Cortex of kidney (tissue), 1 donor: ENCODE results near the gene C3orf70.

Source experiments
- DNase-seq: peaks from one replicate; lab custom pipeline; 2025; lab: John Stamatoyannopoulos, UW

The C3orf70 gene

GRCh38 chr3:185087419-185087818, 65.4 kb downstream of the C3orf70 start:
- DNase-seq = no peak

DNA sequence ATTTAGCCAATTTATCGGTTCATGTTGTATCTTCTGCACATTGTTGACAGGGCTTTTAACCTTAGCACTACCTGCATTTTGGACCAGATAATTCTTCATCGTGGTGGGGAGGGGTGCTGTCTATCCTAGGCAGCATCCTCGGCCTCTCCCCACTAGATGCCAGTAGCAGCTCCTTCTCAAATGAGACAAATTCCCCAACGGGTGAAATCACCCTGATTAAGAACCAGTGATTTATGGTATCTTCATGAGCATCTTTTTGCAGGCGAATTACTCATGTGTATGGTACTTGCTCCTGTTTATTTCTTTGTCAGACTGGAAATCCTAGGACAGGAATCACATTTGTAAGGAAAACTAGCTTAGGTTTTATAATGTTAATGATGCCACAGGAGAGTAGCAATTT, 68.0 kb downstream of the C3orf70 start:
- DNase-seq = no peak

GRCh38 chr3:185084402-185084801, 68.5 kb downstream of the C3orf70 start:
- no peak for DNase-seq

GRCh38 chr3:185082829-185083228, 70.0 kb downstream of the C3orf70 start:
- no peak for DNase-seq

DNA sequence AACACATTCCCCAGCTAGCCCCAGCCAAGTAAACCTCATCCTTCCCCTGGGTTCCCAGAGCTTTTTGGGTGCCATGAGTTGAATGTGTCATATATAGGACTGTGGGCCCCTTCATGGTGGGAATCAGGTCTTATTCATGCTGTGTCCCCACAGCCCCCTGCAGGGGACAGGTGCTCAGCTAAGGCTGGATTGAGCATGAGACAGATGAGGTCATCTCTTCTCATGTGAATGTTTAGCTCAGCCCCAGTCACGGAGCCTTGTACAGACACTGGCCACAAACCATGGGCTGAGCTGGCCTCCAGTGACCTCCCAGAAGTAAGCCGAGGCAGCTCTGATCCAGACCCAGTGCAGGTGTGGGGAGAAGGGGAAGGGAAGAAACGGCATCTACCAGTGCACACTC, 70.7 kb downstream of the C3orf70 start:
- DNase-seq = no peak

DNA sequence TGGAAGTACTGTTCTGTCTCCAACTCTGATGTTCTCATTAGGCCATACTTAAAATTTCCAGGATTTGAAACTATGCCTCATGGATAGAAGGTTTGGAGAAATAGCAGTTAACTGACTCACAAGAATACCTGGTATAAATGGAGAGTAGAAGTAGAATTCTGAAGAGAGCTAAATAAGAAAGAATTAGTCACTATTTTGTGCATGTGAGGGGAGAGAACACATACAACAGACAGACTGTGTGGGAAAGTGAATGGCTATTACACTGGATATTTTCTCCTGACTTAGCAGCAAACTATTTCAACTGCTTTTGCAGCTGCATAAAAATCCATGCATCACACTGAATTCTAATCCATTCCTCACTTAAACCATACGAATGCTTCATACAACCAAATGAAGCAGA, 71.3 kb downstream of the C3orf70 start:
- no peak for DNase-seq

DNA sequence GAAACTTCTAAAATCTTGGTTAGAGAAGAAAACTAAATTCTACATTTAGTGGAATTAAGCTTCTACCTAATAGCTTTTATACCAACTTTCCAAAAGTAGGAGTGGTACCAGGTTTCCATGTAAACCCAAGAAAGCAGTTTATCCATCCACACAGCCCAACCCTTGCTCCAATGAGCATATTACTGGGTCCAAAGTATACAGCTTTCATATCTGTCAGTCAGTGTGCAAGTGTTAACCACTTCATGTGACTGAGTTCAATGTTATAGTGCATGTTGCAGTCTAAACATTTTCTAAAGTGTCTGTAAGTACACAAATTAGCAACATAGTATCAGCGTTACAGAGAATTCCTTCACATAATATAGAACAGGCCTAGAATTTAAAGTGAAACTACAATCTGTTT, 73.2 kb downstream of the C3orf70 start:
- DNase-seq = no peak

GRCh38 chr3:185076219-185076618, 76.6 kb downstream of the C3orf70 start:
- no peak for DNase-seq

DNA sequence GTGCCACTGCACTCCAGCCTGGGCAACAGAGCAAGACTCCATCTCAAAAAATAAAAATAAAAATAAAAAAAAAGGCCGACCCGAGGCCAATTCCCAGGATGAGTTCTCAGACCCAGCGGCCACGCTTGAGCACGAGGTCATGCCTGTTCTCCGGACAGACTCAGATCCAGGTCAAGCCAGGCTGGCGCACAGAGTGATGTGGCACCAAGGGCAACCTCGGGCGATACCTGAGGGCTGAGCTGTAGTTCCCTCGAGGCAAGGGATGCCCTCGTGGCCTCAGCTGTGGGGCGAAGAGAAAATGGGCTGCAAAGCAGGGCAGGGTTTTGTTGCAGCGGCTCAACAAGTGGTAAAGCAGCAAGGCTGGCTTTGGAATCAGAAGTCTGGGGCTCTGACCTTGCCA, 77.3 kb downstream of the C3orf70 start:
- no peak for DNase-seq

DNA sequence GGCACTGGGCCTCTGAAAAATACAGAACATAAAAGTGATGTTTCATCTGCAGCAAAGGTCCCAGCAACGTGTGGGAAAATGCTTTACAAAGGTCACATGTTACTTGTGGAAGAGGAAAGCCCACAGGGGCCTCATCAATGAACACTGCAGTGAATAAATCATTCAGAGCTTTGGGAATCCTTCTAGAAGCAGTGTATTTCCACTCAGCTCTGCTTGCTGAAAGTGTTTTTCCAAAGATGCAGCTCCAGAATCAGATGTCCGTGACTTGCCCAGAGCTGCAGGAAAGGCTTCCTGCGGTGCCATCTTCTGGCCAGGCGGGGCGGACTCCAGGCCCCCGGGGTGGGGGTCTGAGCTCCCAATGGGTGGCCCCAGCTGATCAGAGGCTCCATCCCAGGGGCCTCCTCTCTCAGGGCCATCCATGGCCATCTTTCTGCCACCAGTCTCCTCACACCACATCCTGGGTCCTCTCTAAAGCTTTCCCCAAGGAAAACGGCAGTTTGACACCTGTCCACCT, 81.5 kb downstream of the C3orf70 start:
- DNase-seq = no peak

- DNase-seq = no peak
These were observed 82.2 kb downstream of the C3orf70 start for GRCh38 chr3:185070491-185071286.

DNA sequence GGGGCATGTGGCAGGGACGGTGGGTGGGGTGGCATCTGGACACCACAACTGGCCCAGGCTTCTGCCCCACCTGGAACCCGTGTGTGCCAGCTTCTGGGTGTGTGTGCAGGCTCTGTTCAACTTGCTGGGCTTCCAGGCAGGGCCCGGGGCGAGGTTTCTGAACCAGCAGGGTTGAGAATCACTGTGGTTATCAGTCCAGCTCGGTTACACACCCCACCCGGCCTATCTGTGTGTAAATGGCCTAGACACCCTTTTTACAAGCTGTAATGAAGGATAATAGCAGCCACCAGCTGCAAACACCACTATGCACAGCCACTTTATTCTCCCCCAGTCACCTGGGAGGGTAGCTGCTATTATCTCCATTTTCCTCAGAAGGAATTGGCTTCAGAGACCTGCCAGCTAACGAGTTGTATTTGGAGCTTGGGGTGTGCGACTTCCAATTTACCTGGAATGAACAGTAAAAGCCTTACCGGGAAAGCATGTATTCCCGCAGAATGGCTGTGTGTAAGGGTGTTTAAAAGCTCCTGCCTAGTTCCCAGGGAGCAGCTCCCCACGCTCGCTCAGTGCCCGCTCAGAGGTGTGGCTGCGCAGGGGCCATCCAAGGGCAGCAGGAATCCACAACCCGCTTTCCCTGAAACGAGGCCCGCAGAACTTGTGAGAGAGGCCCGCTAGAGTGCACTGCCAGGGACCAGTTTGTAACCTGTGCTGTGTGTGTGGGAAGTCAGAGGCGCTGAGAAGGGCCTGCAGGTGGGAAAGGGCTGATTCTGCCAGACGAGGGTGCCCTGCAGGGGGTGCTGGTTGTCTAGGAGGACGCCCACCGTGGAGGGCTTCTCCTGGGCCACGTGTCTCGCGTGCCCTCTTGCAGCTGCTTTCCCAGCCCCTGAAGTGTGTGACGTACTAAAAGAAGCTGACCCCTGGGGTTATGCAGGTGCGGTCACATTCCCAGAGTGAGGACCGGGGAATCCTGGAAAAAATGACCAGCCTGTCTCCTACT, 83.5 kb downstream of the C3orf70 start:
- DNase-seq = no peak

GRCh38 chr3:185067173-185067572, 85.7 kb downstream of the C3orf70 start:
- DNase-seq = no peak

- no peak for DNase-seq
These were observed 86.6 kb downstream of the C3orf70 start for GRCh38 chr3:185066251-185066650.

DNA sequence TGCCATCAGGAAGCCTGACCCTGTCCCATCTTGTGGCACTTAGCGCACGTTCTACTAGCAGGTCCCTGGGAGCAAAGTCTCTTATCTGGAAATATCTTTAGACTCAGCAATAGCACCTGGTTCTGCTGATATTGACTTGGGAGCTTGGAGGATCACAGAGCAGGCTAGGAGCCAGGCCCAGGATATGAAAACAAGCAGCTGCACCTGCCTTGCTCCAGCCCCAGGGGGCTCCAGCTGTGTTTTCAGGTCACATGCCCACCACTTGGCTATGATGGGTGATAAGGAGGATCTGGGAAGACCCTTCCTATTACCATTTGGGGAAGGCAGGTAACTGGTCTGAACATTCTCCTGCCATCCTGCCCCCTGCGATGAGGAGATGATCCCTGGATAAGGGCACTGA, 87.8 kb downstream of the C3orf70 start:
- DNase-seq = no peak

- no peak for DNase-seq
These were observed 89.4 kb downstream of the C3orf70 start for GRCh38 chr3:185063431-185063830.

GRCh38 chr3:185062191-185062590, 90.7 kb downstream of the C3orf70 start:
- DNase-seq = no peak

DNA sequence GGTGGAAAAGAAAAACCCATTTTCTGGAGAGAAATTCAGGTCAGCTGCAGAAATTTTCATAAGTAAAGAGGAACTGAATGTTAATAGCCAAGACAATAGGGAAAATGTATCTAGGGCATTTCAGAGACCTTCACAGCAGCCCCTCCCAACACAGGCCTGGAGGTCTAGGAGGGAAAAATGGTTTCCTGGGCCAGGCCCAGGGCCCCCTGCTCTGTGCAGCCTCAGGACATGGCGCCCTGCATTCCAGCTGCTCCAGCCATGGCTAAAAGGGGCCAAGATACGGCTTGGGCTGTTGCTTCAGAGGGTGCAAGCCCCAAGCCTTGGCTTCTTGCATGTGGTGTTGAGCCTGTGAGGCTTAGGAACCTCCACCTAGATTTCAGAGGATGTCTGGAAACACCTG, 92.2 kb downstream of the C3orf70 start:
- DNase-seq = no peak

- DNase-seq = no peak
These were observed 93.1 kb downstream of the C3orf70 start for GRCh38 chr3:185059766-185060165.

GRCh38 chr3:185058796-185059195, 94.1 kb downstream of the C3orf70 start:
- no peak for DNase-seq

GRCh38 chr3:185057829-185058228, 95.0 kb downstream of the C3orf70 start:
- DNase-seq = no peak

GRCh38 chr3:185056908-185057307, 96.0 kb downstream of the C3orf70 start:
- no peak for DNase-seq

GRCh38 chr3:185052631-185053030, 100.2 kb downstream of the C3orf70 start:
- no peak for DNase-seq
